NCI-H748 (cell line): ENCODE measurements around the gene MAGI2.

Experiments used
- DNase-seq: peaks from one replicate; lab custom pipeline; 2025; ENCODE audit not compliant: unreplicated experiment; lab: John Stamatoyannopoulos, UW

The MAGI2 gene

DNA sequence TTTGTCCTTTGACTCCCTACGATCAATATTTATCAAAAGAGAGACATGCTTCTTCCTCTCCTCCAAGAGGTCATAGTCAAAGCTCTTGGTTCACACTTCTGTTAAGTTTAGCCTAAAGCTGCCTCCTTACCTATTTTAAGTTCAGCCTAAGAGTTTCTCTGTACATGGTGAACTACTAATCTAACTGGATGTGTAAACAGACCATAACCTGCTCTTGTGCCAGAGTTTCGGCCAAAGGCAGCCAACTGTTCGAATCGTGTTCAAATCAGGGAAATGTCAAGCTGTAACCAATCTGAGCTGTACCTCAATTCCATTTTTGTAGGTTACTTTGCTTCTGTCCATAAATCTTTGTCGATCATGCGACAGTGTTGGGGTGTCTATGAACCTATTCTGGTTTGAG is 1240.1 kb downstream of the MAGI2 start:
- no peak for DNase-seq

DNA sequence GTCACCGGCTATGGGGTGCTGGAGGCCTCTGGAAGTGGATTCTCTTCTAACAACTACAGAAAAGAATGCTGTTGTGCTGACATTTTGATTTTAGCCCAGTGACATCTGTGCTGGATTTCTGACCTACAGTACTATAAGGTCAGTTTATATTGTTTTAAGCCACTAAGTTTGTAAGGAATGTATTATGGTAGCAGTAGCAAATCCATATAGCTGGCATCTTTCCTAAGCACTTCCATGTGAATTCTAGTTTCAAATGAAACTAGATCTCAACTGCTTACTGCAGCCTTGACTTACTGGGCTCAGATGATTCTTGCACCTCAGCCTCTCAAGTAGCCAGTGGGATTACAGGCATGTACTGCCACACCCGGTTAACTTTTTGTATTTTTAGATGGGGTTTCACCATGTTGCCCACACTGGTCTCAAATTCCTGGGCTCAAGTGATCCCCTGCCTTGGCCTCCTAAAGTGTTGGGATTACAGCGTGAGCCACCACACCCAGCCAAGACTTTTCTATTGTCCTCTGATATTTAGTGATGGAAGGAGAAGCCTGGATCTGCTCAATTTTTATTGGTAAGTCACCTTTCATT is 1240.9 kb downstream of the MAGI2 start:
- no peak for DNase-seq

DNA sequence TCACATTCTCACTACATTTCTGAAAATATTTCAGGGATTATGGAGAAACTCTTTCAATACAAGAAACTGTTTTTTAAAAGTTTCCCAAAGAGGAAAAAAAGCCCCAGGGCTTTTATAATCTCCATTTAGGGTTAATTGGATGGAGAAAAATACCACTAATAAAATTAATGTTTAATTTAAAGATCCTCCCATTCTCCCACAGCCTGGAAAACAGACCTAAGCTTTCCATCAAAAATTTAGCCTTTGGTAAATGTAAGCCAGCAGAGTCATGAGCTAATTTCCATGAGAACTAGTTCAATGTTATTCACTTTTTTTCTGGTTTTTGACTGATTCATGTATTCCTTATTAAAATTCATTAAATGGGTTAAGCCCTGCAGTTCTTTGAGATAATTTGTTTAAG is 1246.2 kb downstream of the MAGI2 start:
- no peak for DNase-seq

GRCh38 chr7:78206769-78207168 is 1246.7 kb downstream of the MAGI2 start:
- no peak for DNase-seq

GRCh38 chr7:78203042-78203720 is 1250.3 kb downstream of the MAGI2 start:
- DNase-seq = no peak

- DNase-seq = no peak
These were observed 1254.7 kb downstream of the MAGI2 start for GRCh38 chr7:78198756-78199155.

DNA sequence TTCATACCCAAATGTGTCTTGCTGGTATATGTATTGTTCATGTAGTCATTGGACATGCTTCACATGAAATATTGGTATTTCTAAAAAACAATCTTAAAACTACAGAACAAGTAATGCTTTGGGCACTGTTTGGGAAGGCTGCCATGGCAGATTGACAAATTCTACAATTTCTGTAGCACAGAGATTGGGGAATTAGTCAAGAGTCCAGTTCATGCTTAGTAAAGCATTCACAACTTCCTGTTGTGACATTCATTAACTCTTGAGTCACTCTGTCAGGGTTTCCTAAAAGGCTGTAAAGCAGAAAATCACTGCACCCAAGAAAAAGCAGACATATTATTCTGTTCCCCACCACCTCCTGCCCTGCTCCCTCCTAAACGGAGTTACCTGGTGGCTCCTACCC is 1256.0 kb downstream of the MAGI2 start:
- no peak for DNase-seq

GRCh38 chr7:78195281-78195680 is 1258.2 kb downstream of the MAGI2 start:
- no peak for DNase-seq

GRCh38 chr7:78194611-78195010 is 1258.9 kb downstream of the MAGI2 start:
- no peak for DNase-seq

GRCh38 chr7:78191475-78192079 is 1261.9 kb downstream of the MAGI2 start:
- no peak for DNase-seq

- DNase-seq = no peak
These were observed 1263.7 kb downstream of the MAGI2 start for GRCh38 chr7:78189762-78190161.

DNA sequence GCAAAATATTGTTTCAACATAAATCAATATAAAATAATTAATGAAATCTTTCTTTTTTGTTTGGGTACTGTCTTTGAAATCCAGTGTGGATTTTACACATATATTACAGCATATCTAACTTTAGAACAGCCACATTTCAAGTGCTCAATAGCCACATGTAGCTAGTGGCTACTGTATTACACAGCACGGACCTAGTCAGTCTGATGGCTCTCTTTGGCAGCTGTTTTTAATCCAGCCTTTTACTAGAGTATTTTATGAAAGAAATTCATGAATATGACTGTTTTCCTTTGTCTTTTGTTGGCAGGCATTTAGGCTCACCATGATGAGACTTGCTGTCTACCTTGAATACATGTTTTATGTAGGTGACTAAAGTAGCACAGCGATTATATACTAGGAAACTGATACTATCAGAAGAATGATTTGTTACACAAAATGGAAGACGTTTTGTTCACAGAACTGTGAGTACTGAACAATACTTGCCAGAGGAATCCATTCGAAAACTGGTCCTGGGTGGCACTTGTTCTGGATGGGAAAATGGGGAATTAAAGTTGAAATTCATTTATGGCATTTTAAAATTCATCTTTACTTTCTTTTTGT is 1268.2 kb downstream of the MAGI2 start:
- DNase-seq = no peak

GRCh38 chr7:78184299-78184698 is 1269.2 kb downstream of the MAGI2 start:
- DNase-seq = no peak

- DNase-seq = no peak
These were observed 1273.5 kb downstream of the MAGI2 start for GRCh38 chr7:78179827-78180477.

DNA sequence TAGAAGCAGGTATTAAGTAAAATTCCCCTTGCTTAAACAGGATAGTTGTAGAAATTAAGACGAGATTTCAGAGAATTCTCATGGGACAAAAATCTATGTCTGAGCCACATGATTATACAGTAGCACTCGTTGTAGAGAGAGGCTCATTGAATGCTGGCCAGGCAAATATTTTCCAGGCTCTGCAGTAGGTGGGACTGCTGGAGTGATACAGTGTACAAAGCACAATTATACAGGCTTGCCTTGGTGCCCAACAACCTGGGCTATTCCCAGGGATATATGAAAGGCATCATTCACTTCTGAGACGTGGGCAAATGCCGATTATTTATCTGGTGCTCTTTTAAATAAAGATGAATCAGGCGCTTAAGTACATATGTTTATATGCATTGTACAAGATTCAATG is 1274.3 kb downstream of the MAGI2 start:
- DNase-seq = peak; percentile 32

DNA sequence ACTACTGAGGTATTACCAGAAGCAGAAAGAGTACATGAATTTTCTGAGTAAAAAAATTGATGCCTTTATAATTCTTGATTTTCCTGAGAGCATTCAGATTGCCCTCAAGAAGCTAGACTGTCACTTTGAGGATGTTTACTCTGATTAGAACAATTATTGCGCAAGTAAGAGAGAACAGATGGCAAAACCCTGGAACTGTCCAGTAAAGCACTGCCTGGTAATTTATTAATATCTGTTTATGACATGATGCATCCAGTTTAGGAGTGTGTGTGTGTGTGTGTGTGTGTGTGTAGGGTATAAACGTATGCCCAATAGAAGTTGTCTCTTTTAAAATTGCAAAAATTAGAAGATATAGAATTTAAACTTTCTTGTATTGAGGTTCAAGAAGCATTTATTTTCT is 1275.1 kb downstream of the MAGI2 start:
- DNase-seq = no peak

- DNase-seq = no peak
These were observed 1277.3 kb downstream of the MAGI2 start for GRCh38 chr7:78176171-78176570.

- no peak for DNase-seq
These were observed 1278.0 kb downstream of the MAGI2 start for GRCh38 chr7:78175330-78176100.

- DNase-seq = no peak
These were observed 1279.8 kb downstream of the MAGI2 start for GRCh38 chr7:78173666-78174065.

- DNase-seq = peak; percentile 36
These were observed 1280.4 kb downstream of the MAGI2 start for GRCh38 chr7:78172933-78173591.
